ENCODE measurements around the gene DGUOK.
A peak's percentile ranks its signal among the peaks of the same experiment; 100 is the strongest.
"Not testable (repeated sequence)": the region's sequence is repeated elsewhere in the genome, so short reads cannot be mapped to it uniquely, and the experiment has no call there.

The DGUOK gene

GRCh38 chr2:73931531-73932500 lies 5.1 kb downstream of the DGUOK start:
- ATAC-seq (replicated peaks; ENCODE audit: extremely low read depth, poor library complexity, severe bottlenecking) (no peak), DNase-seq (ENCODE audit: low spot score in 2 of 2) (no peak)
- H3K27ac Mint-ChIP-seq (ENCODE audit: low read depth): peak overlapping the region; percentile 4
- H3K36me3 Mint-ChIP-seq (ENCODE audit: insufficient read depth): peaks cover 26% of the 10 kb centered on the region
- H3K27me3 Mint-ChIP-seq: no peaks in the 10 kb centered on the region
- H3K4me3 Mint-ChIP-seq: peak overlapping the region; percentile 0
- no peaks in the 10 kb centered on the region for H3K9me3 Mint-ChIP-seq
- peaks cover 59% of the 10 kb centered on the region for H3K4me1 Mint-ChIP-seq

GRCh38 chr2:73933194-73933593 lies 6.5 kb downstream of the DGUOK start:
- ATAC-seq (replicated peaks; ENCODE audit: extremely low read depth, poor library complexity, severe bottlenecking) (no peak), DNase-seq (ENCODE audit: low spot score in 2 of 2) (no peak)
- Mint-ChIP-seq H3K27me3 (no peaks in the 10 kb centered on the region), H3K4me1 (peaks cover 66% of the 10 kb centered on the region), H3K27ac (ENCODE audit: low read depth) (peak overlapping the region; percentile 69), H3K36me3 (ENCODE audit: insufficient read depth) (peaks cover 26% of the 10 kb centered on the region), H3K9me3 (no peaks in the 10 kb centered on the region), H3K4me3 (no peak overlapping the region)

- Mint-ChIP-seq H3K36me3 (ENCODE audit: insufficient read depth) (peaks cover 25% of the 10 kb centered on the region), H3K27me3 (no peaks in the 10 kb centered on the region), H3K4me3 (no peak overlapping the region), H3K27ac (ENCODE audit: low read depth) (peak overlapping the region; percentile 38), H3K4me1 (peaks cover 60% of the 10 kb centered on the region), H3K9me3 (no peaks in the 10 kb centered on the region)
- DNase-seq (ENCODE audit: low spot score in 2 of 2) (no peak), ATAC-seq (replicated peaks; ENCODE audit: extremely low read depth, poor library complexity, severe bottlenecking) (no peak)
Observed at GRCh38 chr2:73935641-73936040, 9.0 kb downstream of the DGUOK start.

GRCh38 chr2:73937103-73937885 lies 10.6 kb downstream of the DGUOK start:
- no peaks in the 10 kb centered on the region for H3K9me3 Mint-ChIP-seq
- peaks cover 24% of the 10 kb centered on the region for H3K36me3 Mint-ChIP-seq (ENCODE audit: insufficient read depth)
- H3K4me3 Mint-ChIP-seq: no peak overlapping the region
- H3K27me3 Mint-ChIP-seq: no peaks in the 10 kb centered on the region
- peaks cover 60% of the 10 kb centered on the region for H3K4me1 Mint-ChIP-seq
- ATAC-seq (replicated peaks; ENCODE audit: extremely low read depth, poor library complexity, severe bottlenecking) (no peak), DNase-seq (ENCODE audit: low spot score in 2 of 2) (no peak)
- H3K27ac Mint-ChIP-seq (ENCODE audit: low read depth): peak overlapping the region; percentile 38

GRCh38 chr2:73937899-73938298 lies 11.2 kb downstream of the DGUOK start:
- H3K4me1 Mint-ChIP-seq: peaks cover 63% of the 10 kb centered on the region
- peaks cover 20% of the 10 kb centered on the region for H3K36me3 Mint-ChIP-seq (ENCODE audit: insufficient read depth)
- peak overlapping the region; percentile 38 for H3K27ac Mint-ChIP-seq (ENCODE audit: low read depth)
- no peaks in the 10 kb centered on the region for H3K27me3 Mint-ChIP-seq
- no peak overlapping the region for H3K4me3 Mint-ChIP-seq
- H3K9me3 Mint-ChIP-seq: no peaks in the 10 kb centered on the region
- ATAC-seq (replicated peaks; ENCODE audit: extremely low read depth, poor library complexity, severe bottlenecking): no peak
- DNase-seq (ENCODE audit: low spot score in 2 of 2): no peak

- no peak overlapping the region for H3K4me3 Mint-ChIP-seq
- no peak for DNase-seq (ENCODE audit: low spot score in 2 of 2)
Observed at GRCh38 chr2:73938718-73939352, 12.2 kb downstream of the DGUOK start.

GRCh38 chr2:73939419-73939818 lies 12.7 kb downstream of the DGUOK start:
- peaks cover 16% of the 10 kb centered on the region for H3K36me3 Mint-ChIP-seq (ENCODE audit: insufficient read depth)
- H3K9me3 Mint-ChIP-seq: no peaks in the 10 kb centered on the region
- H3K4me3 Mint-ChIP-seq: no peak overlapping the region
- no peaks in the 10 kb centered on the region for H3K27me3 Mint-ChIP-seq
- no peak for DNase-seq (ENCODE audit: low spot score in 2 of 2)
- ATAC-seq (replicated peaks; ENCODE audit: extremely low read depth, poor library complexity, severe bottlenecking): peak; percentile 28
- H3K4me1 Mint-ChIP-seq: peaks cover 61% of the 10 kb centered on the region
- H3K27ac Mint-ChIP-seq (ENCODE audit: low read depth): no peak overlapping the region

More at GRCh38 chr2:73938718-73939352, 12.2 kb downstream of the DGUOK start:
- H3K27ac Mint-ChIP-seq (ENCODE audit: low read depth): no peak overlapping the region
- no peaks in the 10 kb centered on the region for H3K9me3 Mint-ChIP-seq
- peaks cover 57% of the 10 kb centered on the region for H3K4me1 Mint-ChIP-seq
- H3K27me3 Mint-ChIP-seq: no peaks in the 10 kb centered on the region
- H3K36me3 Mint-ChIP-seq (ENCODE audit: insufficient read depth): peaks cover 16% of the 10 kb centered on the region
- ATAC-seq (replicated peaks; ENCODE audit: extremely low read depth, poor library complexity, severe bottlenecking): no peak

GRCh38 chr2:73940066-73940465 lies 13.4 kb downstream of the DGUOK start:
- H3K4me3 Mint-ChIP-seq; H3K27ac Mint-ChIP-seq (ENCODE audit: low read depth); H3K9me3 Mint-ChIP-seq; DNase-seq (ENCODE audit: low spot score in 2 of 2); ATAC-seq (replicated peaks; ENCODE audit: extremely low read depth, poor library complexity, severe bottlenecking); H3K27me3 Mint-ChIP-seq: not testable (repeated sequence)
- Mint-ChIP-seq H3K4me1 (peaks cover 68% of the 10 kb centered on the region), H3K36me3 (ENCODE audit: insufficient read depth) (peaks cover 15% of the 10 kb centered on the region)

- ATAC-seq (replicated peaks; ENCODE audit: extremely low read depth, poor library complexity, severe bottlenecking) (no peak), DNase-seq (ENCODE audit: low spot score in 2 of 2) (no peak)
- H3K27me3 Mint-ChIP-seq: no peaks in the 10 kb centered on the region
- H3K27ac Mint-ChIP-seq (ENCODE audit: low read depth): no peak overlapping the region
- H3K4me3 Mint-ChIP-seq: no peak overlapping the region
- H3K36me3 Mint-ChIP-seq (ENCODE audit: insufficient read depth): peaks cover 29% of the 10 kb centered on the region
- H3K4me1 Mint-ChIP-seq: peaks cover 59% of the 10 kb centered on the region
- no peaks in the 10 kb centered on the region for H3K9me3 Mint-ChIP-seq
Observed at GRCh38 chr2:73942664-73943063, 16.0 kb downstream of the DGUOK start.

GRCh38 chr2:73944714-73945113 lies 18.0 kb downstream of the DGUOK start:
- ATAC-seq (replicated peaks; ENCODE audit: extremely low read depth, poor library complexity, severe bottlenecking): no peak
- H3K9me3 Mint-ChIP-seq: no peaks in the 10 kb centered on the region
- DNase-seq (ENCODE audit: low spot score in 2 of 2): no peak
- no peak overlapping the region for H3K4me3 Mint-ChIP-seq
- peaks cover 36% of the 10 kb centered on the region for H3K36me3 Mint-ChIP-seq (ENCODE audit: insufficient read depth)
- no peaks in the 10 kb centered on the region for H3K27me3 Mint-ChIP-seq
- H3K4me1 Mint-ChIP-seq: peaks cover 60% of the 10 kb centered on the region
- H3K27ac Mint-ChIP-seq (ENCODE audit: low read depth): peak overlapping the region; percentile 1

GRCh38 chr2:73946215-73946614 lies 19.5 kb downstream of the DGUOK start:
- peaks cover 40% of the 10 kb centered on the region for H3K36me3 Mint-ChIP-seq (ENCODE audit: insufficient read depth)
- H3K9me3 Mint-ChIP-seq: no peaks in the 10 kb centered on the region
- ATAC-seq (replicated peaks; ENCODE audit: extremely low read depth, poor library complexity, severe bottlenecking) (no peak), DNase-seq (ENCODE audit: low spot score in 2 of 2) (no peak)
- no peak overlapping the region for H3K4me3 Mint-ChIP-seq
- H3K27me3 Mint-ChIP-seq: no peaks in the 10 kb centered on the region
- peaks cover 50% of the 10 kb centered on the region for H3K4me1 Mint-ChIP-seq
- no peak overlapping the region for H3K27ac Mint-ChIP-seq (ENCODE audit: low read depth)

- H3K9me3 Mint-ChIP-seq: no peaks in the 10 kb centered on the region
- no peak for ATAC-seq (replicated peaks; ENCODE audit: extremely low read depth, poor library complexity, severe bottlenecking)
- no peak overlapping the region for H3K27ac Mint-ChIP-seq (ENCODE audit: low read depth)
- H3K36me3 Mint-ChIP-seq (ENCODE audit: insufficient read depth): peaks cover 42% of the 10 kb centered on the region
- DNase-seq (ENCODE audit: low spot score in 2 of 2): no peak
- no peak overlapping the region for H3K4me3 Mint-ChIP-seq
- no peaks in the 10 kb centered on the region for H3K27me3 Mint-ChIP-seq
- H3K4me1 Mint-ChIP-seq: peaks cover 49% of the 10 kb centered on the region
Observed at GRCh38 chr2:73946666-73947065, 20.0 kb downstream of the DGUOK start.

Measured in central memory CD8-positive, alpha-beta T cell (primary cell).